K562 (cell line): ENCODE results near the gene FAM107B. TPM values are rescaled to one million over a fixed set of nuclear protein-coding genes. Genes with fewer than 3 reads are reported as not detected.
A peak's percentile ranks its signal among the peaks of the same experiment; 100 is the strongest.

ENCODE experiments used
- ATAC-seq: fragments of 200-7000 bp; cut with Tn5 transposase; 3 replicates; pipeline ENCODE4 v1.9.1; 2020; ENCODE audit warnings: moderate library complexity
- BruUV-seq: library from RNA; stranded (reverse); fragments of 400-500 nt; replicated peaks from 2 replicates; lab custom pipeline; 2021; lab: Mats Ljungman, UMichigan
- CTCF ChIA-PET: fragments of 300-600 bp; formaldehyde crosslinking; extraction: SDS; loops from one replicate; lab custom pipeline; 2021; ENCODE audit warnings: low intra/inter-chr PET ratio; lab: Yijun Ruan, JAX
- POLR2A ChIA-PET: fragments of 300-600, 350-650 bp; sonication (Branson Sonifier 250); formaldehyde crosslinking; extraction: SDS; loops from one replicate; lab custom pipeline; 2021; ENCODE audit warnings: antibody characterized with exemption, inconsistent platforms; lab: Yijun Ruan, JAX
- DNase-seq, 4 experiments: peaks; one replicate each; pipeline versions ENCODE4 v3.0.0 to v3.0.0-alpha.2; 2011 to 2018; ENCODE audit warnings: low spot score in 3 of 4, mixed read lengths in 3 of 4; ENCODE audit errors: extremely low read depth in 1 of 4
- FAIRE-seq: peaks from 2 replicates; lab custom pipeline; 2011; peaks lifted over from hg19 to GRCh38; lab: Jason Lieb, UNC
- H2AFZ ChIP-seq: 2 replicates; pipeline ENCODE4 v1.6.0; 2011; ENCODE audit warnings: low read depth, low read length, control low read depth, inconsistent platforms
- H3K27ac ChIP-seq: fragments of 200-600 bp; 3 replicates; pipeline ENCODE4 v1.8.0; 2011; ENCODE audit warnings: low read depth, mild to moderate bottlenecking, control low read depth, inconsistent platforms, low read length, moderate library complexity, mixed read lengths; ENCODE audit errors: extremely low read depth
- H3K27me3 ChIP-seq, 2 experiments: fragments of 300-600 bp in 1 of 2; 2 replicates in 1 of 2; 3 replicates in 1 of 2; pipeline versions ENCODE4 v1.6.0 to v1.8.0; 2011; ENCODE audit warnings: inconsistent platforms in 2 of 2, low read length in 2 of 2, mild to moderate bottlenecking in 1 of 2, mixed read lengths in 1 of 2, moderate library complexity in 1 of 2; ENCODE audit not compliant: control insufficient read depth in 2 of 2, insufficient read depth in 2 of 2
- H3K36me3 ChIP-seq: fragments of 300-600 bp; 3 replicates; pipeline ENCODE4 v1.8.0; 2011; ENCODE audit warnings: mild to moderate bottlenecking, low read length, inconsistent platforms; ENCODE audit not compliant: control insufficient read depth, insufficient read depth
- H3K4me1 ChIP-seq, 2 experiments: fragments of 200-600 bp in 1 of 2; replicated peaks in 1 of 2; 2 replicates in 1 of 2; 3 replicates in 1 of 2; pipeline versions ENCODE4 v1.5.1 to v1.8.0; 2011; ENCODE audit warnings: inconsistent platforms in 2 of 2, low read length in 2 of 2, mild to moderate bottlenecking in 1 of 2, mixed read lengths in 1 of 2, moderate library complexity in 1 of 2; ENCODE audit not compliant: control insufficient read depth in 2 of 2, insufficient read depth in 2 of 2
- H3K4me2 ChIP-seq: 2 replicates; pipeline ENCODE4 v1.6.1; 2011; ENCODE audit warnings: low read length, control low read depth, inconsistent platforms, mixed read lengths; ENCODE audit not compliant: insufficient read depth
- H3K4me3 ChIP-seq: fragments of 200-600 bp; sonication (generic), shearing (Covaris generic); 2 replicates; pipeline ENCODE4 v1.5.1; 2016; ENCODE audit warnings: control low read depth, inconsistent platforms
- H3K79me2 ChIP-seq: fragments of 200-600 bp; 3 replicates; pipeline ENCODE4 v1.8.0; 2011; ENCODE audit warnings: low read length, inconsistent platforms; ENCODE audit not compliant: control insufficient read depth, insufficient read depth
- H3K9ac ChIP-seq, 2 experiments: 2 replicates each; pipeline versions ENCODE4 v1.6.0 to v1.6.1; 2011; ENCODE audit warnings: low read depth in 2 of 2, low read length in 2 of 2, control low read depth in 1 of 2, inconsistent platforms in 1 of 2, mild to moderate bottlenecking in 1 of 2, mixed read lengths in 1 of 2; ENCODE audit not compliant: insufficient read depth in 1 of 2
- H3K9me1 ChIP-seq: one replicate; pipeline ENCODE4 v1.6.0; 2011; ENCODE audit warnings: inconsistent platforms, mild to moderate bottlenecking, low read length, moderate library complexity; ENCODE audit not compliant: control insufficient read depth, insufficient read depth
- H3K9me3 ChIP-seq: replicated peaks from 2 replicates; pipeline ENCODE4 v1.5.1; 2011; ENCODE audit warnings: low read depth, low read length, inconsistent platforms; ENCODE audit not compliant: control insufficient read depth, insufficient read depth
- H4K20me1 ChIP-seq: replicated peaks from 2 replicates; pipeline ENCODE4 v1.6.1; 2011; ENCODE audit warnings: low read length, inconsistent platforms, mixed read lengths; ENCODE audit not compliant: control insufficient read depth, insufficient read depth
- ADNP ChIP-seq: fragments of 200-800 bp; sonication (Bioruptor generic); IDR thresholded peaks from 2 replicates; pipeline ENCODE4 v1.6.1; 2016; ENCODE audit warnings: missing genetic modification characterization, missing compliant biosample characterization
- CAMTA2 ChIP-seq: fragments of 250-450 bp; sonication (Bioruptor Pico); conservative IDR thresholded peaks from 2 replicates; pipeline ENCODE4 v1.5.1; 2022
- CHD4 ChIP-seq: fragments of 200-600 bp; sonication (generic); IDR thresholded peaks from 3 replicates; pipeline ENCODE4 v1.6.1; 2012; ENCODE audit warnings: low read depth, mild to moderate bottlenecking, mixed read lengths, low read length, inconsistent platforms; ENCODE audit not compliant: insufficient read depth, insufficient replicate concordance, poor library complexity, severe bottlenecking
- CREBBP ChIP-seq: IDR thresholded peaks from one replicate; pipeline ENCODE4 v1.6.1; 2012; ENCODE audit warnings: low read depth, mild to moderate bottlenecking, control low read depth, inconsistent platforms, low read length
- DPF2 ChIP-seq: fragments of 450-650 bp; IDR thresholded peaks from 2 replicates; pipeline ENCODE4 v1.6.1; 2016
- HINFP ChIP-seq: fragments of 450-650 bp; conservative IDR thresholded peaks from 2 replicates; pipeline ENCODE4 v1.6.1; 2016; ENCODE audit warnings: missing genetic modification characterization, low read depth, mild to moderate bottlenecking, control low read depth, missing compliant biosample characterization
- MAFG ChIP-seq: fragments of 450-650 bp; conservative IDR thresholded peaks from 2 replicates; pipeline ENCODE4 v1.6.1; 2016; ENCODE audit warnings: missing genetic modification characterization, missing compliant biosample characterization
- MTF1 ChIP-seq: fragments of 250-450 bp; sonication (Bioruptor Pico); IDR thresholded peaks from 2 replicates; pipeline ENCODE4 v1.9.0; 2021; ENCODE audit warnings: moderate library complexity, mild to moderate bottlenecking, inconsistent platforms, borderline replicate concordance
- NFE2L1 ChIP-seq: fragments of 450-650 bp; IDR thresholded peaks from 2 replicates; pipeline ENCODE4 v1.6.1; 2016; ENCODE audit warnings: missing genetic modification characterization, low read depth, mild to moderate bottlenecking, missing compliant biosample characterization, moderate library complexity, borderline replicate concordance
- NR3C1 ChIP-seq: sonication (generic); formaldehyde crosslinking; IDR thresholded peaks from 2 replicates; pipeline ENCODE4 v1.8.1; 2022; ENCODE audit warnings: missing genetic modification reagents
- PPARD ChIP-seq: fragments of 250-450 bp; sonication (Bioruptor Pico); IDR thresholded peaks from 2 replicates; pipeline ENCODE4 v1.8.0; 2022; ENCODE audit warnings: inconsistent platforms, mild to moderate bottlenecking, moderate library complexity
- TRIM28 ChIP-seq: fragments of 450-650 bp; IDR thresholded peaks from 2 replicates; pipeline ENCODE4 v1.6.1; 2017
- ZNF280B ChIP-seq: fragments of 250-450 bp; sonication (Bioruptor Pico); IDR thresholded peaks from 2 replicates; pipeline ENCODE4 v1.5.1; 2021; ENCODE audit warnings: mild to moderate bottlenecking
- whole genome bisulfite sequencing: fragments of 100-300 bp; shearing (Covaris generic); methylation state at CpG from one replicate; pipeline ENCODE4 v1.1.6; 2016; ENCODE audit warnings: low coverage, mixed read lengths; ENCODE audit not compliant: insufficient coverage; ENCODE audit errors: missing lambda C conversion rate; 5-methylcytosine and 5-hydroxymethylcytosine counted together
- in situ Hi-C: fragments of 300-500 bp; cut with MboI; formaldehyde crosslinking; loops from 4 replicates; pipeline ENCODE4 v1.15.0; 2018; ENCODE audit warnings: inconsistent platforms, mixed read lengths
- intact Hi-C: fragments of 100-400 bp; cut with micrococcal nuclease; formaldehyde crosslinking; loops from 2 replicates; pipeline ENCODE4 v1.14.2; 2022
- polyA plus RNA-seq, 8 experiments: library from polyadenylated mRNA; depleted of rRNA in 4 of 8; stranded (reverse) in 5 of 8; unstranded in 3 of 8; fragments of >200 nt; fragmentation: Nextera tagmentation in 2 of 8; fragmentation: Illumina TruSeq in 1 of 8; extraction: Ambion mirVana in 2 of 8; extraction: Trizol in 1 of 8; gene quantifications; 2 replicates each; pipeline versions ENCODE4 v1.2.1 to v1.2.3, GENCODE V29; 2011 to 2014; ENCODE audit warnings: inconsistent platforms in 1 of 8, missing spikeins in 1 of 8
- total RNA-seq, 7 experiments: library from RNA; depleted of rRNA in 6 of 7; stranded (reverse); fragments of >200 nt in 6 of 7; fragmentation: Illumina TruSeq in 2 of 7; extraction: Trizol in 2 of 7; gene quantifications; 2 replicates each; pipeline versions ENCODE4 v1.2.1 to v1.2.3, GENCODE V29; 2011 to 2021; ENCODE audit warnings: low replicate concordance in 1 of 7

Gene FAM107B
- total and polyA plus RNA-seq, 9 of the 15 experiments (the other 6 are each of a cell fraction or from before 2014, with no cell fraction given) = 0.40 to 2.8 (median 1.4) TPM

- ATAC-seq (no peak), FAIRE-seq (no peak), DNase-seq (no peak)
- no peaks in the 10 kb centered on the region for H3K4me1 ChIP-seq
- no peak overlapping the region for H3K9ac ChIP-seq
- no peak overlapping the region for H3K27ac ChIP-seq
- intact Hi-C loops (no loop called here), in situ Hi-C loops (no loop called here)
- CTCF ChIA-PET = no interaction called here
- H3K79me2 ChIP-seq = no peaks in the 10 kb centered on the region
- no peaks in the 10 kb centered on the region for H3K9me1 ChIP-seq
- H3K36me3 ChIP-seq = no peaks in the 10 kb centered on the region
- POLR2A ChIA-PET = interaction anchor here (1.3 kb wide), 1 partner anchor 8 kb away, joined by 3 read pairs; no protein-coding TSS in a partner anchor
- H3K4me2 ChIP-seq = no peak overlapping the region
- TF ChIP-seq NR3C1 (CRISPR knock-in tag) (no peak), CAMTA2 (CRISPR knock-in tag) (no peak)
- BruUV-seq = no TSS peak
- H2AFZ ChIP-seq = no peak overlapping the region
- H3K9me3 ChIP-seq = no peaks in the 10 kb centered on the region
- H3K27me3 ChIP-seq = peaks cover 2 to 3% of the 10 kb centered on the region in 2 experiments; a peak in 2 of 5 replicates
- 3% methylated on average over 6 of the region's 6 CpGs for WGBS
- no peaks in the 10 kb centered on the region for H4K20me1 ChIP-seq
- no peak overlapping the region for H3K4me3 ChIP-seq
These were observed 129.3 kb downstream of the FAM107B start for GRCh38 chr10:14645239-14645960.

- Histone ChIP-seq H2AFZ (no peak overlapping the region), H4K20me1 (no peaks in the 10 kb centered on the region), H3K9me3 (no peaks in the 10 kb centered on the region), H3K36me3 (no peaks in the 10 kb centered on the region), H3K4me3 (no peak overlapping the region), H3K9me1 (no peaks in the 10 kb centered on the region), H3K4me2 (no peak overlapping the region), H3K27me3 (no peaks in the 10 kb centered on the region), H3K27ac (no peak overlapping the region), H3K9ac (no peak overlapping the region), H3K4me1 (no peaks in the 10 kb centered on the region), H3K79me2 (no peaks in the 10 kb centered on the region)
- in situ Hi-C loops (no loop called here), intact Hi-C loops (no loop called here)
- no peak for FAIRE-seq
- ATAC-seq = no peak
- BruUV-seq = no TSS peak
- CTCF ChIA-PET = no interaction called here
- no peak for DNase-seq
- POLR2A ChIA-PET = no interaction called here
- WGBS = 0% methylated on average over 3 of the region's 3 CpGs
- TF ChIP-seq NFE2L1 (tag) (peak; percentile 17; the same call in 1 of the 2 replicates), MAFG (tag) (peak; percentile 91), CHD4 (no peak), CREBBP (no peak), ZNF280B (CRISPR knock-in tag) (no peak), PPARD (CRISPR knock-in tag) (no peak), MTF1 (CRISPR knock-in tag) (no peak), ADNP (tag) (no peak), TRIM28 (no peak), HINFP (tag) (no peak), DPF2 (no peak)
These were observed 135.1 kb downstream of the FAM107B start for GRCh38 chr10:14639637-14640036.
